Endothelial cell of coronary artery (primary cell): Measurements from ENCODE around the gene OSER1. TPM values are rescaled to one million over a fixed set of nuclear protein-coding genes. Genes with fewer than 3 reads are reported as not detected.

Source experiments
- total RNA-seq: library from RNA; depleted of rRNA; stranded (reverse); fragments of >200 nt; gene quantifications from 2 replicates; pipeline ENCODE4 v1.2.3, GENCODE V29; 2014

Gene OSER1
- total RNA-seq, result 30.8 and 36.3 TPM in 2 replicates

DNA sequence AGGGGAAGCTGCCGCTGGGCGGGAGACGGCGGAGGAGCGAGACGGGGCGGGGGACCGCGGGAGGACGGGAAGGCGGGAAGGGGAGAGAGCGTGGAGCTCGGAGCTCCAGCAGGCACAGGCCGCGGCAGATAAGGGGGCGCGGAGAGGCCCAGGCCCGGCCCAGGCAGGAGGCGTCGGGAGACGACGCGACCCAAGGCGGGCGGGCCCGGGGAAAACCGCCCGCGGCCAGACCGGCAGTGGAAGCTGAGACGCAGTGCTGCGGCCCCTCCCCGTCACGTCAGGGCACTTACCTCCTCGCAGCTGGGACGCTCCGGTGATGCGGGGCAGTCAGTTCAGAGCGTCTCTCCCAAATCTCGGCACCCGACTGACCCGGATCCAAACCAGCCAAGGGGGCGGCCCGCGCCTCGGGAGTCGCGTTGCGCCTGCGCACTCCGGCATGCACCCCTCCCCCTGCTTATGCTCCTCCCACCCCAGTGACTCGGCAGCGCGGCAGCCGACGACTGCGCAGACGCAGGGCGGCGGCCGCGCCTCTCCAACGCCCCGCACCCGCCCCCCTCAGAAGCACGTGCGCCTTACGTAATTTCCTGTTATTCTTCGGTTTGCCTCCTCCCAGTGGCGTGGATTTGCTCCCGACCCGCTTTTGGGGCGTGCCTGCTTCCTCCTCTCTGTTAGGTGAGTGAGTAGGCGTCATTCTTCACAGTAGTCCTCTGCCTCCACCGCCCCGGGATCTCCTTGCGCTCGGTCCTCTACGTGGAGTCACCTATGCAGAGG is at the start of gene OSER1:
Gene OSER1, minus strand, starts transcription at position 366 of the 771 bp plus-strand sequence. CDS start 3,814 bp downstream, outside the sequence.

DNA sequence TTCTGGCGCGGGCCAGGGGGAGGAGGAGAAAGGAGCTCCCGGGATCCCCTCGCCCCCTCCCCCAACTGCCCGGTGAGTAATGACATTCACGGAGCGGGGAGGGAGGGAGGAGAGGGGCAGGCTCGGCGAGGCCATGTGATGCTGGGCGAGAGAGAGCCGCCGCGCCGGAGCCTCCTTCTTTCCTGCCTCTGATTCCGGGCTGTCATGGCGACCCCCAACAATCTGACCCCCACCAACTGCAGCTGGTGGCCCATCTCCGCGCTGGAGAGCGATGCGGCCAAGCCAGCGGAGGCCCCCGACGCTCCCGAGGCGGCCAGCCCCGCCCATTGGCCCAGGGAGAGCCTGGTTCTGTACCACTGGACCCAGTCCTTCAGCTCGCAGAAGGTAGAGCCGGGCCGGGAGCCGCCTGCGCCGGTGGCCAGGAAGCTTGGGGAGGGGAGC is 36.6 kb upstream of the OSER1 start, which contains the start of gene GDAP1L1:
Gene GDAP1L1, plus strand, starts transcription at position 178 of the 441 bp plus-strand sequence. Its CDS starts 27 bp downstream, at position 205.

DNA sequence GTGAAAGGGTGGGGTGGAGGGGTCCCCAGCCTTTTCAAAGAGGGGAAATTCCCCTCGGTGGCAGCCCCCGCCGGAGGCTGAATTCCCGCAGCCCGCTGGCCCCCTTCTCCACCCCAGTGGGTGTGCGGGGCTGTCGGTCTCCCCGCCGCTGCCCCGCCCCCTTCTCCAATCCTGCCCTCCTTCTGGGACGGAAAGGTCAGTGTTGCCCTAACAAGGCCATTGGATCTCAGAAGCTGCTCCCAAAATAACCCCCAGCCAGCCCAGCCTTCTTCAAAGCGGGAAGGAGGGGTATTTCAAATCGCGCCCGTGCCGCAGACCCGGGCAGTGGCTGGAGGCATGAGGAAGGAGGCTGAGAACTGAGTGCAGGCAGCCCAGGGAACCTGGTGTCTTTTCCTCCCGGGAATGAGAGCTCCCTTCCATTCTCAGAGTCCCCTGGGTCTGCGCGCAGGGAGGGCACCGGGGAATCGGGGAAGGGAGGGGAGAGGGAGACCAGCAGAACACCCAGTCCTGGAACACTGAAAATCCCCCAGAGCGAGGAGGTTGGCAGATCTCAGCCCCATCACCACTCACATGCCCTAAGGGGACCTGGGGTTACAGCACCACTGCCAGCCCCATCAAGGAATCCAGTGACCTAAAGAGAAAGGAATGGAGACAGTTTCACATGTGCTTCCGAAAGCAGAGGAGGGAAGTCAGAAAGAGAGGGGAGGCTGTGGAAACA is 23.4 kb downstream of the OSER1 start, which contains the start of gene JPH2:
Gene JPH2, minus strand, starts transcription at position 135 of the 718 bp plus-strand sequence. CDS start 483 bp downstream, outside the sequence.

Other genes starting within 250 kb of the OSER1 start
- 0.09 TPM in 1 of 2 replicates, not detected in the other for gene JPH2, start 23.6 kb downstream of the OSER1 start, total RNA-seq
- gene GDAP1L1, start 36.5 kb upstream of the OSER1 start, total RNA-seq, result not detected in 2 replicates
- gene FITM2, start 100.4 kb upstream of the OSER1 start, total RNA-seq, result 5.3 and 7.1 TPM in 2 replicates
- gene R3HDML, start 126.3 kb upstream of the OSER1 start, total RNA-seq, result not detected in 2 replicates
- not detected in 2 replicates for gene HNF4A, start 144.9 kb upstream of the OSER1 start, total RNA-seq